Occipital lobe (tissue), 2 donors: Measurements from ENCODE around the gene ABCC1. TPM values are rescaled to one million over a fixed set of nuclear protein-coding genes. Genes with fewer than 3 reads are reported as not detected.
"Not testable (repeated sequence)": the region's sequence is repeated elsewhere in the genome, so short reads cannot be mapped to it uniquely, and the experiment has no call there.

Experiments used
- DNase-seq: peaks from one replicate; lab custom pipeline; 2025; lab: John Stamatoyannopoulos, UW
- total RNA-seq: library from RNA; depleted of rRNA; stranded (reverse); fragments of >200 nt; gene quantifications from one replicate; pipeline ENCODE4 v1.2.3, GENCODE V29; 2014

Gene ABCC1
- total RNA-seq, 1 donor from 2014 or later = 10.5 TPM

- no peak for DNase-seq
These were observed 3.0 kb upstream of the ABCC1 start for GRCh38 chr16:15946257-15947044.

GRCh38 chr16:15947983-15948509, 1.4 kb upstream of the ABCC1 start:
- DNase-seq = no peak

GRCh38 chr16:15948532-15949209, 745 bp upstream of the ABCC1 start:
- no peak for DNase-seq

GRCh38 chr16:15950161-15950854, 892 bp downstream of the ABCC1 start:
- no peak for DNase-seq

GRCh38 chr16:15950869-15951268, 1.5 kb downstream of the ABCC1 start:
- no peak for DNase-seq

- DNase-seq = no peak
These were observed 2.4 kb downstream of the ABCC1 start for GRCh38 chr16:15951852-15952251.

- DNase-seq = no peak
These were observed 2.9 kb downstream of the ABCC1 start for GRCh38 chr16:15952265-15952711.

GRCh38 chr16:15953477-15953876, 4.1 kb downstream of the ABCC1 start:
- no peak for DNase-seq

- DNase-seq = no peak
These were observed 4.8 kb downstream of the ABCC1 start for GRCh38 chr16:15953929-15954813.

- DNase-seq = no peak
These were observed 5.4 kb downstream of the ABCC1 start for GRCh38 chr16:15954814-15955151.

GRCh38 chr16:15955425-15955824, 6.0 kb downstream of the ABCC1 start:
- DNase-seq = no peak

GRCh38 chr16:15956106-15956505, 6.7 kb downstream of the ABCC1 start:
- not testable (repeated sequence) for DNase-seq

- DNase-seq = no peak
These were observed 9.4 kb downstream of the ABCC1 start for GRCh38 chr16:15958703-15959348.

- DNase-seq = no peak
These were observed 10.9 kb downstream of the ABCC1 start for GRCh38 chr16:15960124-15960971.

- DNase-seq = no peak
These were observed 11.7 kb downstream of the ABCC1 start for GRCh38 chr16:15961060-15961511.

GRCh38 chr16:15961571-15962090, 12.2 kb downstream of the ABCC1 start:
- no peak for DNase-seq

- DNase-seq = no peak
These were observed 14.0 kb downstream of the ABCC1 start for GRCh38 chr16:15963307-15963910.

- DNase-seq = no peak
These were observed 17.0 kb downstream of the ABCC1 start for GRCh38 chr16:15966420-15966819.
